ENCODE data around the gene THADA. TPM values are rescaled to one million over a fixed set of nuclear protein-coding genes. Genes with fewer than 3 reads are reported as not detected.
A peak's percentile ranks its signal among the peaks of the same experiment; 100 is the strongest.

Gene THADA
- total and polyA plus RNA-seq, 2 experiments from 2014 or later, result 10.8 to 18.8 TPM

- peak; percentile 51 for DNase-seq (ENCODE audit: low spot score)
- peak overlapping the region; percentile 88 for H3K27ac ChIP-seq
- WGBS (ENCODE audit: low lambda C conversion rate, missing lambda C conversion rate), result 53% methylated on average over 2 of the region's 2 CpGs
- H3K9me2 ChIP-seq (replicated peaks; ENCODE audit: insufficient read depth), result no peaks in the 10 kb centered on the region
- H3K79me2 ChIP-seq, result no peaks in the 10 kb centered on the region
- H3K9me3 ChIP-seq (ENCODE audit: low read depth), result no peaks in the 10 kb centered on the region
- H4K20me1 ChIP-seq (ENCODE audit: insufficient read depth, poor library complexity, severe bottlenecking), result no peaks in the 10 kb centered on the region
- TF ChIP-seq CTCF (IDR thresholded peaks at IDR 0.05; ENCODE audit: poor library complexity) (no peak), EZH2phosphoT487 (IDR thresholded peaks at IDR 0.05; ENCODE audit: low read depth, severe bottlenecking, unreplicated experiment) (no peak), EZH2 (IDR thresholded peaks at IDR 0.05; ENCODE audit: borderline replicate concordance) (no peak)
- no peak overlapping the region for H3K4me3 ChIP-seq
- no peak overlapping the region for H2AFZ ChIP-seq
- H3K4me2 ChIP-seq, result peak overlapping the region; percentile 55
- H3K4me1 ChIP-seq (ENCODE audit: insufficient read depth), result peaks cover 34% of the 10 kb centered on the region
- no peaks in the 10 kb centered on the region for H3K36me3 ChIP-seq (replicated peaks; ENCODE audit: insufficient read depth, low read depth)
- no peaks in the 10 kb centered on the region for H3K27me3 ChIP-seq
Measured at GRCh38 chr2:43328133-43328532, 267.7 kb downstream of the THADA start.

DNA sequence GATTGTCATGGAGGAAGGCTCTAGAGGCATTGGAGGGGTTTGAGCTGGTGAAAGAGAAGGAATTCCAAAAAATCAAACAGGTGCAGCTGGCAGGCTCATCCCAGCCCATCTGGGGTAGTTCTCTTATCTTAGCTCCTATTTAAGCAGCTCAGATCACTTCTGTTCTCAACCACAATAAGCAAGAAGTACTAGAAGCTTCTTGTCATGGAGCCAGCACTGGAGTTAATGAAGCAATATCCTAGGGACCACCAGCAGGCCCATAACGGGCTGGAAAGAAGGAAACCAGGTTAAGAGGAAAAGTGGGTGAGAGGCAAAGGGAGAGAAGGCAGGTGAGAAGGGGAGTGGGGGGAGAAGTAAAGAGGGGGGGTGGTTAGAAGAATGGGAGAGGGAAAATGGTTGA lies 268.7 kb downstream of the THADA start:
- Histone ChIP-seq H3K9me2 (replicated peaks; ENCODE audit: insufficient read depth) (no peaks in the 10 kb centered on the region), H4K20me1 (ENCODE audit: insufficient read depth, poor library complexity, severe bottlenecking) (no peaks in the 10 kb centered on the region), H3K4me2 (no peak overlapping the region), H3K4me3 (no peak overlapping the region), H2AFZ (no peak overlapping the region), H3K36me3 (replicated peaks; ENCODE audit: insufficient read depth, low read depth) (no peaks in the 10 kb centered on the region), H3K27me3 (no peaks in the 10 kb centered on the region), H3K79me2 (no peaks in the 10 kb centered on the region), H3K27ac (no peak overlapping the region), H3K9me3 (ENCODE audit: low read depth) (no peaks in the 10 kb centered on the region), H3K4me1 (ENCODE audit: insufficient read depth) (peaks cover 25% of the 10 kb centered on the region)
- no peak for TF ChIP-seq EZH2 (IDR thresholded peaks at IDR 0.05; ENCODE audit: borderline replicate concordance)
- TF ChIP-seq EZH2phosphoT487 (IDR thresholded peaks at IDR 0.05; ENCODE audit: low read depth, severe bottlenecking, unreplicated experiment), result no peak
- no peak for TF ChIP-seq CTCF (IDR thresholded peaks at IDR 0.05; ENCODE audit: poor library complexity)
- 82% methylated on average over 1 of the region's 1 CpG for WGBS (ENCODE audit: low lambda C conversion rate, missing lambda C conversion rate)
- no peak for DNase-seq (ENCODE audit: low spot score)

GRCh38 chr2:43326101-43326825 lies 269.6 kb downstream of the THADA start:
- no peak for DNase-seq (ENCODE audit: low spot score)
- no peak for TF ChIP-seq EZH2 (IDR thresholded peaks at IDR 0.05; ENCODE audit: borderline replicate concordance)
- TF ChIP-seq EZH2phosphoT487 (IDR thresholded peaks at IDR 0.05; ENCODE audit: low read depth, severe bottlenecking, unreplicated experiment), result no peak
- TF ChIP-seq CTCF (IDR thresholded peaks at IDR 0.05; ENCODE audit: poor library complexity), result no peak
- Histone ChIP-seq H3K9me2 (replicated peaks; ENCODE audit: insufficient read depth) (no peaks in the 10 kb centered on the region), H3K4me2 (no peak overlapping the region), H3K4me3 (no peak overlapping the region), H3K27ac (no peak overlapping the region), H3K27me3 (no peaks in the 10 kb centered on the region), H3K36me3 (replicated peaks; ENCODE audit: insufficient read depth, low read depth) (no peaks in the 10 kb centered on the region), H2AFZ (no peak overlapping the region), H3K4me1 (ENCODE audit: insufficient read depth) (peaks cover 21% of the 10 kb centered on the region), H4K20me1 (ENCODE audit: insufficient read depth, poor library complexity, severe bottlenecking) (no peaks in the 10 kb centered on the region), H3K9me3 (ENCODE audit: low read depth) (no peaks in the 10 kb centered on the region), H3K79me2 (no peaks in the 10 kb centered on the region)
- WGBS (ENCODE audit: low lambda C conversion rate, missing lambda C conversion rate), result 96% methylated on average over 2 of the region's 2 CpGs

Measured in hepatocyte (in vitro differentiated cells).